H9 (cell line): ENCODE data around the gene TRPM2. TPM values are rescaled to one million over a fixed set of nuclear protein-coding genes. Genes with fewer than 3 reads are reported as not detected.

Experiments
- DNase-seq: peaks from one replicate; pipeline ENCODE4 v3.0.0-alpha.2; 2017
- H2AFZ ChIP-seq: one replicate; pipeline ENCODE4 v1.6.1; 2013; ENCODE audit warnings: mild to moderate bottlenecking, low read length, control low read depth, moderate library complexity
- H2AK5ac ChIP-seq: 2 replicates; pipeline ENCODE4 v1.6.1; 2013; ENCODE audit warnings: low read length, control low read depth, mixed read lengths; ENCODE audit not compliant: insufficient read length
- H2BK120ac ChIP-seq: one replicate; pipeline ENCODE4 v1.6.1; 2013; ENCODE audit warnings: low read depth, mild to moderate bottlenecking, low read length, control low read depth, inconsistent platforms; ENCODE audit not compliant: poor library complexity, severe bottlenecking
- H2BK12ac ChIP-seq: 2 replicates; pipeline ENCODE4 v1.6.1; 2013; ENCODE audit warnings: low read length, control low read depth, mixed read lengths, low read depth; ENCODE audit not compliant: insufficient read length
- H2BK15ac ChIP-seq: 2 replicates; pipeline ENCODE4 v1.6.1; 2013; ENCODE audit warnings: low read depth, low read length, control low read depth
- H2BK20ac ChIP-seq: one replicate; pipeline ENCODE4 v1.6.1; 2013; ENCODE audit warnings: low read depth, mild to moderate bottlenecking, low read length, control low read depth, inconsistent platforms; ENCODE audit not compliant: poor library complexity, severe bottlenecking
- H2BK5ac ChIP-seq: 2 replicates; pipeline ENCODE4 v1.6.1; 2013; ENCODE audit warnings: low read length, control low read depth, mixed read lengths; ENCODE audit not compliant: insufficient read length
- H3K14ac ChIP-seq: 2 replicates; pipeline ENCODE4 v1.6.1; 2013; ENCODE audit warnings: low read length, control low read depth; ENCODE audit not compliant: insufficient read depth
- H3K18ac ChIP-seq: 2 replicates; pipeline ENCODE4 v1.6.1; 2013; ENCODE audit warnings: low read depth, mild to moderate bottlenecking, mixed read lengths, low read length, control low read depth; ENCODE audit not compliant: insufficient read length
- H3K23ac ChIP-seq: 2 replicates; pipeline ENCODE4 v1.6.1; 2013; ENCODE audit warnings: low read length, control low read depth, mixed read lengths, low read depth; ENCODE audit not compliant: insufficient read length
- H3K23me2 ChIP-seq: 2 replicates; pipeline ENCODE4 v1.6.1; 2013; ENCODE audit warnings: low read depth, mild to moderate bottlenecking, mixed read lengths, low read length, control low read depth; ENCODE audit not compliant: insufficient read length, poor library complexity, severe bottlenecking
- H3K27ac ChIP-seq: 2 replicates; pipeline ENCODE4 v1.5.1; 2013; ENCODE audit warnings: low read length, control low read depth, mixed read lengths, low read depth; ENCODE audit not compliant: insufficient read length
- H3K27me3 ChIP-seq: 2 replicates; pipeline ENCODE4 v1.6.1; 2013; ENCODE audit warnings: low read length, control low read depth, inconsistent platforms; ENCODE audit not compliant: insufficient read depth
- H3K4ac ChIP-seq: 2 replicates; pipeline ENCODE4 v1.6.1; 2013; ENCODE audit warnings: low read depth, mild to moderate bottlenecking, control low read depth, inconsistent platforms, low read length, moderate library complexity
- H3K4me1 ChIP-seq: 2 replicates; pipeline ENCODE4 v1.6.1; 2013; ENCODE audit warnings: low read length, control low read depth, inconsistent platforms; ENCODE audit not compliant: insufficient read depth
- H3K4me2 ChIP-seq: 2 replicates; pipeline ENCODE4 v1.6.1; 2013; ENCODE audit warnings: low read length, control low read depth, mixed read lengths; ENCODE audit not compliant: insufficient read length, insufficient read depth
- H3K56ac ChIP-seq: 2 replicates; pipeline ENCODE4 v1.6.1; 2013; ENCODE audit warnings: low read depth, mild to moderate bottlenecking, mixed read lengths, low read length, control low read depth; ENCODE audit not compliant: insufficient read length
- H3K79me1 ChIP-seq: 2 replicates; pipeline ENCODE4 v1.6.1; 2013; ENCODE audit warnings: low read depth, mild to moderate bottlenecking, moderate library complexity, low read length, control low read depth, inconsistent platforms; ENCODE audit not compliant: insufficient read depth, poor library complexity, severe bottlenecking
- H3K79me2 ChIP-seq: 2 replicates; pipeline ENCODE4 v1.6.1; 2013; ENCODE audit warnings: low read length, control low read depth, inconsistent platforms; ENCODE audit not compliant: insufficient read depth
- H3K9ac ChIP-seq: 2 replicates; pipeline ENCODE4 v1.6.1; 2013; ENCODE audit warnings: low read length, control low read depth, mixed read lengths; ENCODE audit not compliant: insufficient read length; ENCODE audit errors: extremely low read depth
- H3K9me3 ChIP-seq: one replicate; pipeline ENCODE4 v1.6.1; 2013; ENCODE audit warnings: low read depth, low read length, inconsistent platforms; ENCODE audit not compliant: control insufficient read depth
- H3T11ph ChIP-seq: one replicate; pipeline ENCODE4 v1.6.1; 2013; ENCODE audit warnings: mild to moderate bottlenecking, low read length, control low read depth, inconsistent platforms
- H4K20me1 ChIP-seq: one replicate; pipeline ENCODE4 v1.6.1; 2013; ENCODE audit not compliant: control insufficient read depth, insufficient read length, insufficient read depth
- H4K5ac ChIP-seq: 2 replicates; pipeline ENCODE4 v1.6.1; 2013; ENCODE audit warnings: low read depth, mild to moderate bottlenecking, mixed read lengths, low read length, control low read depth; ENCODE audit not compliant: insufficient read length
- H4K8ac ChIP-seq: replicated peaks from 2 replicates; pipeline ENCODE4 v1.6.1; 2013; ENCODE audit warnings: low read length, control low read depth, mixed read lengths, low read depth; ENCODE audit not compliant: insufficient read length
- H4K91ac ChIP-seq: 2 replicates; pipeline ENCODE4 v1.6.1; 2013; ENCODE audit warnings: low read depth, mild to moderate bottlenecking, moderate library complexity, mixed read lengths, low read length, control low read depth; ENCODE audit not compliant: insufficient read length
- H3K27ac Mint-ChIP-seq, 3 experiments: 2 replicates in 2 of 3; 3 replicates in 1 of 3; pipeline ENCODE4 v1.8.0; 2020 to 2021; ENCODE audit warnings: mixed read lengths in 3 of 3, mild to moderate bottlenecking in 1 of 3, moderate library complexity in 1 of 3
- H3K27me3 Mint-ChIP-seq: 2 replicates; pipeline ENCODE4 v1.8.0; 2021; ENCODE audit warnings: low read depth, mild to moderate bottlenecking, moderate library complexity, mixed read lengths
- H3K36me3 Mint-ChIP-seq, 3 experiments: 2 replicates in 2 of 3; 3 replicates in 1 of 3; pipeline ENCODE4 v1.8.0; 2020 to 2021; ENCODE audit warnings: low read depth in 3 of 3, mixed read lengths in 3 of 3; ENCODE audit not compliant: insufficient read depth in 1 of 3
- H3K4me1 Mint-ChIP-seq, 2 experiments: 2 replicates each; pipeline ENCODE4 v1.8.0; 2020; ENCODE audit warnings: mixed read lengths in 2 of 2
- H3K4me3 Mint-ChIP-seq, 2 experiments: 2 replicates in 1 of 2; 3 replicates in 1 of 2; pipeline ENCODE4 v1.8.0; 2020 to 2021; ENCODE audit warnings: mild to moderate bottlenecking in 2 of 2, mixed read lengths in 2 of 2, moderate library complexity in 1 of 2
- H3K9me3 Mint-ChIP-seq, 2 experiments: 2 replicates in 1 of 2; 3 replicates in 1 of 2; pipeline ENCODE4 v1.8.0; 2020; ENCODE audit warnings: mild to moderate bottlenecking in 2 of 2, mixed read lengths in 2 of 2, moderate library complexity in 1 of 2
- whole genome bisulfite sequencing: extraction: QIAGEN DNeasy Blood & Tissue Kit; methylation state at CpG from one replicate; pipeline ENCODE4 v1.1.7; 2013; ENCODE audit warnings: missing lambda C conversion rate, low lambda C conversion rate, mixed read lengths; ENCODE audit not compliant: insufficient read length; ENCODE audit errors: extremely low coverage; 5-methylcytosine and 5-hydroxymethylcytosine counted together
- total RNA-seq: library from RNA; stranded (reverse); gene quantifications from 2 replicates; pipeline ENCODE4 v1.2.1, GENCODE V29; 2021
- TF ChIP-seq, protein P1 (sequence below): fragments of 200-600 bp; sonication (generic); conservative IDR thresholded peaks from 3 replicates; pipeline ENCODE4 v1.8.0; 2021; ENCODE audit warnings: antibody characterized with exemption, mild to moderate bottlenecking

The TRPM2 gene
- total RNA-seq, 1 experiment from 2014 or later, result 0.68 TPM

GRCh38 chr21:44321846-44322450 lies 31.5 kb upstream of the TRPM2 start:
- no peak for DNase-seq
- Mint-ChIP-seq H3K4me3 (no peak overlapping the region), H3K27me3 (no peaks in the 10 kb centered on the region), H3K27ac (no peak overlapping the region), H3K4me1 (no peaks in the 10 kb centered on the region), H3K9me3 (no peaks in the 10 kb centered on the region), H3K36me3 (peaks cover 0 to 14% (median 12%) of the 10 kb centered on the region in 3 experiments; a peak in 5 of 7 replicates)
- Histone ChIP-seq H3K9ac (no peak overlapping the region), H2BK20ac (no peak overlapping the region), H4K8ac (no peak overlapping the region), H4K5ac (no peak overlapping the region), H3K23ac (no peak overlapping the region), H3K4ac (no peak overlapping the region), H3K27me3 (no peaks in the 10 kb centered on the region), H3K23me2 (no peaks in the 10 kb centered on the region), H3T11ph (no peak overlapping the region), H3K9me3 (no peaks in the 10 kb centered on the region), H3K4me1 (no peaks in the 10 kb centered on the region), H4K91ac (no peak overlapping the region), H2AFZ (no peak overlapping the region), H3K18ac (no peak overlapping the region), H2BK5ac (no peak overlapping the region), H2BK12ac (no peak overlapping the region), H3K79me2 (no peaks in the 10 kb centered on the region), H4K20me1 (no peaks in the 10 kb centered on the region), H3K4me2 (no peak overlapping the region), H3K79me1 (no peaks in the 10 kb centered on the region), H3K27ac (no peak overlapping the region), H2BK15ac (no peak overlapping the region), H2AK5ac (no peak overlapping the region), H3K56ac (no peak overlapping the region), H2BK120ac (no peak overlapping the region), H3K14ac (no peak overlapping the region)
- no CpG with 5 or more reads among the region's 23 CpGs for WGBS
- TF ChIP-seq, protein P1, sequence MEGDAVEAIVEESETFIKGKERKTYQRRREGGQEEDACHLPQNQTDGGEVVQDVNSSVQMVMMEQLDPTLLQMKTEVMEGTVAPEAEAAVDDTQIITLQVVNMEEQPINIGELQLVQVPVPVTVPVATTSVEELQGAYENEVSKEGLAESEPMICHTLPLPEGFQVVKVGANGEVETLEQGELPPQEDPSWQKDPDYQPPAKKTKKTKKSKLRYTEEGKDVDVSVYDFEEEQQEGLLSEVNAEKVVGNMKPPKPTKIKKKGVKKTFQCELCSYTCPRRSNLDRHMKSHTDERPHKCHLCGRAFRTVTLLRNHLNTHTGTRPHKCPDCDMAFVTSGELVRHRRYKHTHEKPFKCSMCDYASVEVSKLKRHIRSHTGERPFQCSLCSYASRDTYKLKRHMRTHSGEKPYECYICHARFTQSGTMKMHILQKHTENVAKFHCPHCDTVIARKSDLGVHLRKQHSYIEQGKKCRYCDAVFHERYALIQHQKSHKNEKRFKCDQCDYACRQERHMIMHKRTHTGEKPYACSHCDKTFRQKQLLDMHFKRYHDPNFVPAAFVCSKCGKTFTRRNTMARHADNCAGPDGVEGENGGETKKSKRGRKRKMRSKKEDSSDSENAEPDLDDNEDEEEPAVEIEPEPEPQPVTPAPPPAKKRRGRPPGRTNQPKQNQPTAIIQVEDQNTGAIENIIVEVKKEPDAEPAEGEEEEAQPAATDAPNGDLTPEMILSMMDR, result peak; percentile 16; the same call in 2 of the 3 replicates
